ENCODE results near the gene CLCN1. TPM values are rescaled to one million over a fixed set of nuclear protein-coding genes. Genes with fewer than 3 reads are reported as not detected.

The CLCN1 gene
- total RNA-seq, 2 experiments from 2014 or later = 0.06 TPM; not detected in 1

Small RNA genes within 50 kb of the gene (microRNA-seq; reads per million reads assigned to microRNA genes)
- gene MIR6892 (ENCODE audit: borderline microRNAs expressed, borderline replicate concordance) = 0.63 reads per million

Other genes with a start within 250 kb of the CLCN1 start
- not detected for gene PIP, start 184.0 kb upstream of the CLCN1 start, total RNA-seq
- gene TAS2R39, start 132.7 kb upstream of the CLCN1 start, total RNA-seq = not detected
- gene TAS2R40, start 94.1 kb upstream of the CLCN1 start, total RNA-seq = not detected
- 100 to 1,000 TPM; 370 to 419 TPM for gene GSTK1, start 52.7 kb upstream of the CLCN1 start, total RNA-seq
- gene TMEM139, start 31.2 kb upstream of the CLCN1 start, total RNA-seq = under 1 TPM; 0.29 to 0.57 TPM
- 100 to 1,000 TPM; 102 to 125 TPM for gene CASP2, start 27.8 kb upstream of the CLCN1 start, total RNA-seq
- under 1 TPM; 0.29 to 0.30 TPM for gene FAM131B, start 46.6 kb downstream of the CLCN1 start, total RNA-seq
- gene ZYX, start 65.2 kb downstream of the CLCN1 start, total RNA-seq = 100 to 1,000 TPM; 189 TPM
- gene EPHA1, start 92.7 kb downstream of the CLCN1 start, total RNA-seq = 10 to 100 TPM; 10.0 to 11.4 TPM
- gene TAS2R60, start 127.3 kb downstream of the CLCN1 start, total RNA-seq = not detected
- gene TAS2R41, start 161.8 kb downstream of the CLCN1 start, total RNA-seq = under 1 TPM in 1 of 2 experiments, not detected in 1; 0.29 TPM